ENCODE data around the gene PRRC2B.

GRCh38 chr9:131465401-131465800, 71.5 kb downstream of the PRRC2B start:
- TF ChIP-seq CTCF (IDR thresholded peaks at IDR 0.05), result no peak
- no peak for TF ChIP-seq POLR2AphosphoS5 (IDR thresholded peaks at IDR 0.05)

Data from prostate gland (tissue), 2 donors.